ENCODE measurements around the gene DMD.

The DMD gene

DNA sequence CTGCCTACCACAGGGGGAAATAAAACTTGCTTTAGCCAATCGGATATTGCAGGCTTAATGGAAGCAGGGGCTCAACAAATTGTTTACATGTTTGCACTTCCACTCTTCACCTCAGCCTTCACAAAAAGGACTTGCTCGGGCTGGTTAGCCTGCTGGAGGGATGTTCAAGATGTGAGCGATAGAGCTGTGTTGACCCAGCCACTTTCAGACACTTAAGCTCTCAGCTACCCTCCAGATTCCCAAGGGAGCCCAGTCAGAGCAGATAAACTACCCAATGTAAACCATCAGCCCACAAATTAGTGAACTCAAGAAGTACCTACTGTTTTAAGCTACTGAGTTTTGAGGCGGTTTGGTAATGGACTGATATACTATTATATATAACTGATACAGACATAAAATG, 1631.1 kb downstream of the DMD start:
- H3K4me3 ChIP-seq (ENCODE audit: low read length, poor library complexity, severe bottlenecking) = no peak overlapping the region
- no peaks in the 10 kb centered on the region for H3F3A ChIP-seq (ENCODE audit: low read depth)
- H3K79me2 ChIP-seq (ENCODE audit: insufficient read depth, low read length) = no peaks in the 10 kb centered on the region
- no peaks in the 10 kb centered on the region for H3K4me1 ChIP-seq (ENCODE audit: insufficient read depth, low read length, poor library complexity, severe bottlenecking)
- no peak for TF ChIP-seq EZH2phosphoT487 (IDR thresholded peaks at IDR 0.05; ENCODE audit: borderline replicate concordance)
- no peak for TF ChIP-seq CTCF (conservative IDR thresholded peaks at IDR 0.05; ENCODE audit: low read length)
- H3K36me3 ChIP-seq (ENCODE audit: insufficient read depth, low read length) = no peaks in the 10 kb centered on the region
- no peak overlapping the region for H3K4me2 ChIP-seq (ENCODE audit: low read depth, low read length, poor library complexity, severe bottlenecking)
- H3K9me3 ChIP-seq (ENCODE audit: insufficient read depth, low read depth, low read length) = no peaks in the 10 kb centered on the region
- no peak overlapping the region for H2AFZ ChIP-seq (ENCODE audit: low read length)
- H4K20me1 ChIP-seq (ENCODE audit: insufficient read depth, low read length, poor library complexity, severe bottlenecking) = no peaks in the 10 kb centered on the region
- no peaks in the 10 kb centered on the region for H3K27me3 ChIP-seq (ENCODE audit: insufficient read depth, low read length, poor library complexity, severe bottlenecking)
- no peak overlapping the region for H3K9ac ChIP-seq (ENCODE audit: low read depth, low read length, poor library complexity, severe bottlenecking)
- H3K9me2 ChIP-seq (replicated peaks; ENCODE audit: low read depth, low read length) = no peaks in the 10 kb centered on the region

DNA sequence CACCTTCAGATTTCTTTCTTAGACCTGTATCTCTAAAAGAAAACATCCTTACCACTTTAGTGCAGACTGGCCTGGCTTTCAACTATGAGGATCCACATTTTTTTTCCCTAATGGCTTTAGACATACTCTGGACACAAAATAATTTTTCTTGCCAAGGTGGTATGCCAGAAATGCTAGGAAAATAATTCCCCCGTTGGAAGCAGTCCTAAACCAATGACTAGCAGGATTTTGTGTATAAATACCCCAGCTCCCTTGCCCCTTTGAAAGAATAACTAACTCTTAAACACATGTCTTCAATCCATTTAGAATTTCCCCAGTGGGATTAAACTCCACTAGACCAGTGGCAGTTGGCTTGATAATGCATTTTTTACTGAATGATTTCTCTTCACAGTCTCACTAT, 1639.0 kb downstream of the DMD start:
- no peak overlapping the region for H2AFZ ChIP-seq (ENCODE audit: low read length)
- no peaks in the 10 kb centered on the region for H3K9me3 ChIP-seq (ENCODE audit: insufficient read depth, low read depth, low read length)
- TF ChIP-seq CTCF (conservative IDR thresholded peaks at IDR 0.05; ENCODE audit: low read length) (no peak), EZH2phosphoT487 (IDR thresholded peaks at IDR 0.05; ENCODE audit: borderline replicate concordance) (no peak)
- no peaks in the 10 kb centered on the region for H3F3A ChIP-seq (ENCODE audit: low read depth)
- H4K20me1 ChIP-seq (ENCODE audit: insufficient read depth, low read length, poor library complexity, severe bottlenecking) = no peaks in the 10 kb centered on the region
- H3K9ac ChIP-seq (ENCODE audit: low read depth, low read length, poor library complexity, severe bottlenecking) = no peak overlapping the region
- H3K4me2 ChIP-seq (ENCODE audit: low read depth, low read length, poor library complexity, severe bottlenecking) = no peak overlapping the region
- H3K9me2 ChIP-seq (replicated peaks; ENCODE audit: low read depth, low read length) = no peaks in the 10 kb centered on the region
- H3K79me2 ChIP-seq (ENCODE audit: insufficient read depth, low read length) = no peaks in the 10 kb centered on the region
- no peaks in the 10 kb centered on the region for H3K4me1 ChIP-seq (ENCODE audit: insufficient read depth, low read length, poor library complexity, severe bottlenecking)
- no peaks in the 10 kb centered on the region for H3K27me3 ChIP-seq (ENCODE audit: insufficient read depth, low read length, poor library complexity, severe bottlenecking)
- H3K4me3 ChIP-seq (ENCODE audit: low read length, poor library complexity, severe bottlenecking) = no peak overlapping the region
- H3K36me3 ChIP-seq (ENCODE audit: insufficient read depth, low read length) = no peaks in the 10 kb centered on the region

GRCh38 chrX:31570658-31571057, 1640.7 kb downstream of the DMD start:
- Histone ChIP-seq H3K9me3 (ENCODE audit: insufficient read depth, low read depth, low read length) (no peaks in the 10 kb centered on the region), H3K4me3 (ENCODE audit: low read length, poor library complexity, severe bottlenecking) (no peak overlapping the region), H4K20me1 (ENCODE audit: insufficient read depth, low read length, poor library complexity, severe bottlenecking) (no peaks in the 10 kb centered on the region), H3K4me1 (ENCODE audit: insufficient read depth, low read length, poor library complexity, severe bottlenecking) (no peaks in the 10 kb centered on the region), H3K27me3 (ENCODE audit: insufficient read depth, low read length, poor library complexity, severe bottlenecking) (no peaks in the 10 kb centered on the region), H3K9ac (ENCODE audit: low read depth, low read length, poor library complexity, severe bottlenecking) (no peak overlapping the region), H2AFZ (ENCODE audit: low read length) (no peak overlapping the region), H3K79me2 (ENCODE audit: insufficient read depth, low read length) (no peaks in the 10 kb centered on the region), H3K9me2 (replicated peaks; ENCODE audit: low read depth, low read length) (no peaks in the 10 kb centered on the region), H3F3A (ENCODE audit: low read depth) (no peaks in the 10 kb centered on the region), H3K36me3 (ENCODE audit: insufficient read depth, low read length) (no peaks in the 10 kb centered on the region), H3K4me2 (ENCODE audit: low read depth, low read length, poor library complexity, severe bottlenecking) (no peak overlapping the region)
- no peak for TF ChIP-seq EZH2phosphoT487 (IDR thresholded peaks at IDR 0.05; ENCODE audit: borderline replicate concordance)
- no peak for TF ChIP-seq CTCF (conservative IDR thresholded peaks at IDR 0.05; ENCODE audit: low read length)
